CD14-positive monocyte (primary cell): ENCODE results near the gene MYO1A. TPM values are rescaled to one million over a fixed set of nuclear protein-coding genes. Genes with fewer than 3 reads are reported as not detected.
A peak's percentile ranks its signal among the peaks of the same experiment; 100 is the strongest.

ENCODE experiments used
- DNase-seq, 3 donors: peaks; one replicate each; pipeline ENCODE4 v3.0.0-alpha.2; 2011 to 2022
- H2AFZ ChIP-seq: 2 replicates; pipeline ENCODE4 v1.6.0; 2012; ENCODE audit warnings: mild to moderate bottlenecking, low read depth, low read length, inconsistent platforms; ENCODE audit not compliant: insufficient read depth, poor library complexity, severe bottlenecking
- H3K27ac ChIP-seq, 2 donors: 1 replicate in 1 of 2; 2 replicates in 1 of 2; pipeline ENCODE4 v1.5.1; 2012 to 2013; ENCODE audit warnings: low read length in 2 of 2, control low read depth in 1 of 2, inconsistent platforms in 1 of 2, low read depth in 1 of 2, mild to moderate bottlenecking in 1 of 2
- H3K27me3 ChIP-seq, 2 donors: one replicate each; pipeline versions ENCODE4 v1.6.0 to v1.6.1; 2011 to 2013; ENCODE audit warnings: low read length in 2 of 2; ENCODE audit not compliant: control insufficient read depth in 2 of 2, insufficient read depth in 2 of 2
- H3K36me3 ChIP-seq, 2 donors: replicated peaks in 1 of 2; 1 replicate in 1 of 2; 2 replicates in 1 of 2; pipeline versions ENCODE4 v1.5.1 to v1.6.1; 2012 to 2013; ENCODE audit warnings: low read length in 2 of 2, control low read depth in 1 of 2, inconsistent platforms in 1 of 2, mild to moderate bottlenecking in 1 of 2; ENCODE audit not compliant: insufficient read depth in 2 of 2, control insufficient read depth in 1 of 2
- H3K4me1 ChIP-seq, 2 donors: 1 replicate in 1 of 2; 2 replicates in 1 of 2; pipeline versions ENCODE4 v1.5.1 to v1.6.1; 2012 to 2013; ENCODE audit warnings: low read length in 2 of 2, control low read depth in 1 of 2, inconsistent platforms in 1 of 2, mild to moderate bottlenecking in 1 of 2, moderate library complexity in 1 of 2; ENCODE audit not compliant: insufficient read depth in 2 of 2, control insufficient read depth in 1 of 2
- H3K4me2 ChIP-seq: replicated peaks from 2 replicates; pipeline ENCODE3; 2012; ENCODE audit warnings: low read length, moderate library complexity, mild to moderate bottlenecking; ENCODE audit not compliant: poor library complexity, severe bottlenecking; ENCODE audit errors: extremely low read depth
- H3K4me3 ChIP-seq, 3 experiments: fragments of 200-600 bp in 1 of 3; sonication (generic) in 1 of 3; replicated peaks in 1 of 3; 1 replicate in 2 of 3; 2 replicates in 1 of 3; pipeline ENCODE4 v1.5.1; 2011 to 2013; ENCODE audit warnings: low read length in 3 of 3, mild to moderate bottlenecking in 3 of 3, control low read depth in 2 of 3, low read depth in 2 of 3, inconsistent platforms in 1 of 3, moderate library complexity in 1 of 3
- H3K79me2 ChIP-seq: 2 replicates; pipeline ENCODE4 v1.6.0; 2012; ENCODE audit warnings: mild to moderate bottlenecking, control low read depth, inconsistent platforms, low read length, moderate library complexity; ENCODE audit not compliant: insufficient read depth
- H3K9ac ChIP-seq: 2 replicates; pipeline ENCODE4 v1.6.0; 2017; ENCODE audit warnings: low read length, mild to moderate bottlenecking; ENCODE audit not compliant: insufficient read depth, poor library complexity, severe bottlenecking
- H3K9me3 ChIP-seq, 2 donors: replicated peaks in 1 of 2; 1 replicate in 1 of 2; 2 replicates in 1 of 2; pipeline versions ENCODE4 v1.5.1 to v1.6.1; 2012 to 2013; ENCODE audit warnings: low read length in 2 of 2, control low read depth in 1 of 2; ENCODE audit not compliant: control insufficient read depth in 1 of 2, insufficient read depth in 1 of 2
- H4K20me1 ChIP-seq: 2 replicates; pipeline ENCODE4 v1.6.0; 2012; ENCODE audit warnings: mild to moderate bottlenecking, low read length, control low read depth, moderate library complexity; ENCODE audit not compliant: insufficient read depth
- H3K27ac Mint-ChIP-seq, 7 donors: one replicate each; pipeline ENCODE4 v1.8.0; 2020; ENCODE audit warnings: mild to moderate bottlenecking in 7 of 7, mixed read lengths in 7 of 7, moderate library complexity in 6 of 7, inconsistent platforms in 2 of 7
- H3K27me3 Mint-ChIP-seq, 3 donors: one replicate each; pipeline ENCODE4 v1.8.0; 2021 to 2022; ENCODE audit warnings: low read depth in 3 of 3, mild to moderate bottlenecking in 3 of 3, mixed read lengths in 3 of 3, moderate library complexity in 3 of 3, inconsistent platforms in 1 of 3
- H3K36me3 Mint-ChIP-seq, 2 donors: one replicate each; pipeline ENCODE4 v1.8.0; 2020; ENCODE audit warnings: mixed read lengths in 2 of 2, inconsistent platforms in 1 of 2, mild to moderate bottlenecking in 1 of 2
- H3K4me1 Mint-ChIP-seq: one replicate; pipeline ENCODE4 v1.8.0; 2020; ENCODE audit warnings: mild to moderate bottlenecking, mixed read lengths
- H3K4me3 Mint-ChIP-seq, 2 donors: one replicate each; pipeline ENCODE4 v1.8.0; 2020; ENCODE audit warnings: mild to moderate bottlenecking in 2 of 2, mixed read lengths in 2 of 2, moderate library complexity in 1 of 2
- H3K9me3 Mint-ChIP-seq, 7 donors: one replicate each; pipeline ENCODE4 v1.8.0; 2020 to 2022; ENCODE audit warnings: mixed read lengths in 7 of 7, mild to moderate bottlenecking in 6 of 7, moderate library complexity in 6 of 7, inconsistent platforms in 2 of 7
- WGBS: methylation state at CpG from one replicate; pipeline ENCODE4 v1.1.5; 2013; ENCODE audit warnings: missing lambda C conversion rate; ENCODE audit not compliant: insufficient coverage; 5-methylcytosine and 5-hydroxymethylcytosine counted together
- intact Hi-C, 2 donors: fragments of 100-400 bp; cut with micrococcal nuclease; formaldehyde crosslinking; loops; one replicate each; pipeline versions ENCODE4 v1.15.0 to v1.15.1; 2023
- polyA plus RNA-seq, 3 donors: library from polyadenylated mRNA; depleted of rRNA in 1 of 3; unstranded in 2 of 3; stranded (reverse) in 1 of 3; fragments of 300-500 nt in 2 of 3; fragments of >200 nt in 1 of 3; fragmentation: Illumina TruSeq in 2 of 3; gene quantifications; 1 replicate in 2 of 3; 2 replicates in 1 of 3; pipeline ENCODE4 v1.2.3, GENCODE V29; 2012 to 2021
- TF ChIP-seq, protein P1 (sequence below): fragments of 200-600 bp; IDR thresholded peaks from one replicate; pipeline ENCODE4 v1.8.0; 2022; ENCODE audit warnings: antibody characterized with exemption, mild to moderate bottlenecking

MYO1A gene
- polyA plus RNA-seq, 3 donors = 0.22 to 1.7 (median 1.3) TPM

DNA sequence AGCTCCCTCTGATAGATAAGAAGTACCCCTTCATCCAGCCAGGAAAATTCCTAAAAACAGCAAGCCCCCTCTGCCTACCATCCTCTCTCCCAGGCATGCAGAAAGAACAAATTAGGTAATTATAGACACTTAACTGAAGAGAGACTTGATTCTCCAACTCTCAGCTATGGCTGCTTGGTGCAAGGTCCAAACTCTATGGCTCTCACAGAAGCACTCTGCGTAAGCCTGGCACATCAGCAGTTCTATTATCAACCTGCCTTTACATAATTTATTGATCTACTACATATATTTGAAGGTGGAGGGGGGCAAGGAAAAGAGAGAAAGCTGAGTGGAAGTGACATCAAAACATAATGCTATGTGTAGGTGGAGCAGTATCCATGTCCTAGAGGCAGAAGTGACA is 1.1 kb upstream of the MYO1A start:
- Mint-ChIP-seq H3K4me3 (peak overlapping the region in 1 of 2 donors; percentile 11), H3K27me3 (peaks cover 0 to 3% (median 1%) of the 10 kb centered on the region in 3 donors), H3K9me3 (peaks cover 0 to 3% (median 0%) of the 10 kb centered on the region in 7 donors), H3K27ac (peak overlapping the region in 2 of 7 donors; percentile 23 to 47), H3K4me1 (peaks cover 57% of the 10 kb centered on the region), H3K36me3 (no peaks in the 10 kb centered on the region)
- Histone ChIP-seq H3K4me1 (peaks cover 57 to 58% of the 10 kb centered on the region in 2 donors), H4K20me1 (no peaks in the 10 kb centered on the region), H3K4me3 (no peak overlapping the region), H3K9me3 (no peaks in the 10 kb centered on the region), H3K36me3 (no peaks in the 10 kb centered on the region), H3K79me2 (no peaks in the 10 kb centered on the region), H3K4me2 (no peak overlapping the region), H3K27ac (no peak overlapping the region), H3K27me3 (no peaks in the 10 kb centered on the region), H3K9ac (no peak overlapping the region), H2AFZ (no peak overlapping the region)
- no CpG with 5 or more reads among the region's 1 CpG for WGBS
- intact Hi-C loops = no loop called here
- DNase-seq = no peak
- TF ChIP-seq, protein P1, sequence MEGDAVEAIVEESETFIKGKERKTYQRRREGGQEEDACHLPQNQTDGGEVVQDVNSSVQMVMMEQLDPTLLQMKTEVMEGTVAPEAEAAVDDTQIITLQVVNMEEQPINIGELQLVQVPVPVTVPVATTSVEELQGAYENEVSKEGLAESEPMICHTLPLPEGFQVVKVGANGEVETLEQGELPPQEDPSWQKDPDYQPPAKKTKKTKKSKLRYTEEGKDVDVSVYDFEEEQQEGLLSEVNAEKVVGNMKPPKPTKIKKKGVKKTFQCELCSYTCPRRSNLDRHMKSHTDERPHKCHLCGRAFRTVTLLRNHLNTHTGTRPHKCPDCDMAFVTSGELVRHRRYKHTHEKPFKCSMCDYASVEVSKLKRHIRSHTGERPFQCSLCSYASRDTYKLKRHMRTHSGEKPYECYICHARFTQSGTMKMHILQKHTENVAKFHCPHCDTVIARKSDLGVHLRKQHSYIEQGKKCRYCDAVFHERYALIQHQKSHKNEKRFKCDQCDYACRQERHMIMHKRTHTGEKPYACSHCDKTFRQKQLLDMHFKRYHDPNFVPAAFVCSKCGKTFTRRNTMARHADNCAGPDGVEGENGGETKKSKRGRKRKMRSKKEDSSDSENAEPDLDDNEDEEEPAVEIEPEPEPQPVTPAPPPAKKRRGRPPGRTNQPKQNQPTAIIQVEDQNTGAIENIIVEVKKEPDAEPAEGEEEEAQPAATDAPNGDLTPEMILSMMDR = no peak

DNA sequence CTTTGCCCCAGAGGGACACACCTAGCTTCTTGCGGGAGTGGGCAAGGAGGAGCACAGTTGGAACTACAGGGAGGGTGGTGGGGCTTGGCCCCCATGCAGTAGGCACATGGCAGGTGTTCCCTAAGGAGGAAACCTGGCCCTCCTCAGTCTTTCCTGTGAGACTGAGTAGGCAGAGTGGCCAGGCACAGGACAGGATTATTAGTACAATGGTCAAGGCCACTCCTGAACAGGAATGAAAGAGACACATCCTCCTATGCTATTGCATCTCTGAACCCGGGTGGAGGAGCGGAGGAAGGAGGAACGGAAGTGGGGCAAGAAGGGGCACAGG is 846 bp downstream of the MYO1A start:
- peaks cover 55% of the 10 kb centered on the region in 2 donors for H3K4me1 ChIP-seq
- TF ChIP-seq, protein P1 = no peak
- 100% methylated on average over 1 of the region's 4 CpGs for WGBS
- DNase-seq = peak in 2 of 3 donors; percentile 27 to 34
- H3K9me3 Mint-ChIP-seq = peaks cover 0 to 3% (median 0%) of the 10 kb centered on the region in 7 donors
- peak overlapping the region; percentile 18 for H3K4me2 ChIP-seq
- H2AFZ ChIP-seq = no peak overlapping the region
- no peaks in the 10 kb centered on the region for H3K9me3 ChIP-seq
- no peaks in the 10 kb centered on the region for H3K79me2 ChIP-seq
- peak overlapping the region in 1 of 3 experiments; percentile 22 for H3K4me3 ChIP-seq
- H3K36me3 ChIP-seq = no peaks in the 10 kb centered on the region
- no peaks in the 10 kb centered on the region for H4K20me1 ChIP-seq
- no peaks in the 10 kb centered on the region for H3K36me3 Mint-ChIP-seq
- H3K27me3 Mint-ChIP-seq = peaks cover 2 to 6% (median 6%) of the 10 kb centered on the region in 3 donors
- H3K27ac ChIP-seq = peak overlapping the region; percentile 3 to 85
- H3K27me3 ChIP-seq = no peaks in the 10 kb centered on the region
- peaks cover 60% of the 10 kb centered on the region for H3K4me1 Mint-ChIP-seq
- no peak overlapping the region for H3K9ac ChIP-seq
- intact Hi-C loops = no loop called here
- peak overlapping the region in 5 of 7 donors; percentile 2 to 93 (median 72) for H3K27ac Mint-ChIP-seq
- H3K4me3 Mint-ChIP-seq = peak overlapping the region in 1 of 2 donors; percentile 60
